HG03039 (cell line): ENCODE data around the gene TXN2.
"Not testable (repeated sequence)": the region's sequence is repeated elsewhere in the genome, so short reads cannot be mapped to it uniquely, and the experiment has no call there.

ENCODE experiments used
- ATAC-seq: cut with Tn5 transposase; IDR thresholded peaks from one replicate; pipeline ENCODE4 v1.9.1; 2021; ENCODE audit warnings: mild to moderate bottlenecking, moderate library complexity; ENCODE audit not compliant: unreplicated experiment

The TXN2 gene

DNA sequence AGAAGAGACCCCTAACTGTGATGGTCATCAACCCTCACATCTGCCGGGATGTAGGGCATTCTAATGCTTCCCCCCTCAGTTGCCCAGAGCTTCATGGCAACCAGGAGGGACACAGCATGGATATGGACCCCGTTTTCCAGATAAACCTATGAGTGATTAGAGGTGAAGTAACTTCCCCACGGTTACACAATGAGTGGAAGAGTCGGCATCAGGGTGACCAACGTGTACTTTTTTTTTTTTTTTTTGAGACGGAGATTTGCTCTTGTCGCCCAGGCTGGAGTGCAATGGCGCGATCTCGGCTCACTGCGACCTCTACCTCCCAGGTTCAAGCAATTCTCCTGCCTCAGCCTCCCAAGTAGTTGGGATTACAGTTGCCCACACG lies 25.0 kb downstream of the TXN2 start:
- ATAC-seq = no peak

DNA sequence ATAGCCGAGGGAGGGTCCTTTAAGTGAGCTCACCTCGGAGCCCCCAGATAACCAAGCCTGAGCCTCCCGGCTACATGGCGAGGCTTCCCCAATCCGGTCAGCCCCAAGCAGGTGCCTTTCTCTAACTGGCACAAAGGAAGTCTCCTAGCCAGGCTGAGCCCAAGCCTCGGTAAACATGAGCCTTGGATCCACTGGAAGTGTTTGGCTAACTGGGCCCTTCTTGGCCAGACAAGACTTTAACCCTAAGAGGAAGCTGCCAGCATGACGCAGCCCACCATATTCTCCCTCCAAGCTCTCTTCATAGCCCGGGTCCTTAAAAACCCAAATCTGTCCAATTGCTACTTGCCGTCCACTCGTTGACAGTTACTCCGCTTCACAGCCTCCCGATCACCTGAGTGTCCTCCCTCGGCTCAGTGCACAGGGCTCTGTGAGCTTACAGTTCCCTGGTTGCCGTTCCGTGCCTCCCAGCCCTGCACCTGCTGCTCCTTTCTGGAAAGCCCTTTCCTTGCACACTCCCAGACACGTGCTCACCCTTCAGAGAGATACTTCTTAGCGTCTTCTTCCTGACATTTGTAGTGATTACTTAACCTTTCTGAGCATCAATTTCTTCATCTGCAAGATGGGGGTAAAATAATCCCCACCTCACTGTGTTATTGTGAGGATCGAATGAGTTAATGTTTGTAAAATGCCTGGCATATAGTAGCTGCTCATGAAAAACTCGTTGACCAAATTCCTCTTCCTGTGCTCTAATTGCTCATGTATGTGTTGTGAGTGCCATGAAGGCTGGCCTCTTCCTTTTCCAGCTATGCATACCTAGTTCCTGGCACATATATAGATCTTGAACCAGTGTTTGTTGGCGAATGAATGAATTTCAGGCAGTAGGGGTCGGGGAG lies 25.6 kb downstream of the TXN2 start:
- no peak for ATAC-seq

DNA sequence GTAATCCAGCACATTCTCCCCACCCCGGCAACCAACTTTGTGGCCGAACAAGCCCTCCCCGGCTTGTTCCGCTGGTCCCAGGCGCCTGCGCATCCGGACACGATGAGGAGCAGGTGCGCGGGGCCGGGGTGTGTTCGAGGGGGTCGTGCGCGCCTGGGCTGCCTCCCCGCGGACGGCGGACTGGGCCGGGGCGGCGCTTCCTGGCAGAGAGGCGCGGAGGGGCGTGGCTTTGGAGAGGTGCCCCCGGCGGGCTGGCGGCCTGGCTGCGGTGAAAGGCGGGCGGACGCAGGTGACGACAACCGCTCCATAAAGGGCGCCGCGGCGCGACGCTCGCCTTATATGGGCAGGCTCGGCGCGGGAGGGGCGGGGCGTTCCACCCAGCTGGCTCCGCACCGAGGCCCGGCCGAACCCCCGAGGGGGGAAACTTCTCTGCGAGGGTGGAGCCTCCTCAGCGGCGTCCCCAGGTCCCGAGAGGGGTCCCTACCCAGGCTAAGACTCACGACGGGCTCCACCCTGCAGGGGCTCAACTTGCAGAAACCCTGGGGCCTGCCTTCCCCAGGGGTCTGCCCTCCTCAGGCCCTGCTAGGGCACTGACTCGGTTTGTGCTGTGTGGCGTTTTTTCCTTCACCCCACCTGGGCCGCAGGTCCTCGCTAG lies 26.4 kb downstream of the TXN2 start:
- peak; percentile 71 for ATAC-seq

DNA sequence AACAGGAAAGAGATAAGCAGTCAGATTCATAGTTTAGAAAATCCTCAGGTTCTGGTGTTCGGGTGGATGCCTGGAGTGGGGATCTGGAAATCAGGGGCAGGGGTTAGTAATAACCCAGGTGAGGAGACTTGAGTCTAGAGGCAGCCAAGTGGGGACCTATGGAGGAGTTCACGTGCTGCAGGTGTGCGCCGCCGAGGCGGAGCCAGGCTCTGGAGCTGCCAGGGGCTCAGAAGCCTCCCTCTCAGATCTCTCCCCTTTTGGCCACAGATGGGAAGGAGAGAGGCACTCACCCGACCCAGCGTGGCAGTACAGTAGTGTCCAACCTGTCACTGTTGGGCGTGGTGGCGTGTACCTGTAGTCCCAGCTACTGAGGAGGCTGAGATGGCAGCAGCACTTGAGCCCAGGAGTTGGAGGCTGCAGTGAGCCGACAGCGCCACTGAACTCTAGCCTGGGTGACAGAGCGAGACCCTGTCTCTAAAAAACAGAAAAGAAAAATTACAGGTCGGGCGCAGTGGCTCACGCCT lies 27.5 kb downstream of the TXN2 start:
- no peak for ATAC-seq

DNA sequence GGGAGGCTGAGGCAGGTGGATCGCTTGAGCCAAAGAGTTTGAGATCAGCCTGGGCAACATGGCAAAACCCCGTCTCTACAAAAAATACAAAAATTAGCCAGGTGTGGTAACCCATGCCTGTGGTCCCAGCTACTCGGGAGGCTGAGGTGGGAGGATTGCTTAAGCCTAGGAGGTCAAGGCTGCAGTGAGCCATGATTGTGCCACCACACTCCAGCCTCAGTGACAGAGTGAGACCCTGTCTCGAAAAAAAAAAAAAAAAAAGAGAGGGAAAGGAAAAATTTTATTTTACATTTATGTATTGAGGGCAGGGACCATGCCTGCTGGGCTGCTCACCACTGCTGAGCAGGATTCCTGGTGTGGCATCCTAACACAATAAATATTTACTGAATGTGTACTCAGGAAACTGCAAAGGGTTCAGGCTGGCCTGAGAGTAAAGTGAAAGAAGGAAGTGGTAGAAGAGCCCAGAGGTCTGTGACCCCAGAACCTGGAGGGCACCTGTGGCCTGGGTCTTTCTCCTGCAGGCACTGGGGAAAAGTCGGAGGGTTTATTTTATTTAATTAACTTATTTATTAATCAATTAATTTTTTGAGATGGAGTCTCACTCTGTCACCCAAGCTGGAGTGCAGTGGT lies 28.3 kb downstream of the TXN2 start:
- ATAC-seq = not testable (repeated sequence)

DNA sequence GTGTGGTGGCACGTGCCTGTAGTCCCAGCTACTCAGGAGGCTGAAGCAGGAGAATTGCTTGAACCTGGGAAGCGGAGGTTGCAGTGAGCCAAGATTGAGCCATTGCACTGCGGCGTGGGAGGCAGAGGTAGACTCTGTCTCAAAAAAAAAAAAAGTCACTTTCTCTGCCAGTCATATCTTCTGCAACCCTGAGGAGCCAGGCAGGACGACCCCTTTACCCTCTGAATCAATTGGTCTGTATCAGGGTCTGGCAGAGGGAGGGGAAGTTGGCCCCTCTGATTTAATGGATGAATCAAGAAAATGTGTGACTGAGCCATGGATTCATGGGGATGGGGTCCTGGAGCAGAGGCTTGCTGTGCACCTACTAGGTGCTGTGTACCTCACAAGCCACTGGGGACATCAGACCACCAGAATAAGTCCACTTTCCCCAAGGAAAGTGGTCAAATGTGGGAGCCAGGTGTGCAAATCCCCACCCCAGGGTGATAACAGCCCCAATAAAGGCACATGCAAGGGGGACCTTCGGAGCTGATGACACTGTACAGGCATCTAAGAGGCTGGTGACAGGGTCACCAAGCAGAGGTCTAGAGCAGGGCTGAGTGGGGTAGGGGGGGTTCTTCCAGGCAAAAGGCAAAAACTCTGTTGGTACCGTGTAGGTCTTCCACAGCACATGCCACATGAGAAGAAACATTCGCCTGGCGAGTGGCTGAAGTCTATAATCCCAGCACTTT lies 29.0 kb downstream of the TXN2 start:
- no peak for ATAC-seq

DNA sequence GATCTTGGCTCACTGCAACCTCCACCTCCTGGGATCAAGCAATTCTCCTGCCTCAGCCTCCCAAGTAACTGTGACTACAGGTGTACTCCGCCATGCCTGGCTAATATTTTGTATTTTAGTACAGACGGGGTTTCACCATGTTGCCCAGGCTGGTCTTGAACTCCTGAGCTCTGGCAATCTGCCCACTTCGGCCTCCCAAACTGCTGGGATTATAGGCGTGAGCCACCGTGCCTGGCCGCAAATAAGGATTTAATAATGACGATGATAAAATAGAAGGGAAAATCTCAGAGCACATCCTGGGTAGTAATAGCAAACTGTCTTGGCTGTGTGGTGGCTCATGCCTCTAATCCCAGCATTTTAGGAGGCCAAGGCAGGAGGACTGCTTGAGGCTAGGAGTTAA lies 30.5 kb downstream of the TXN2 start:
- ATAC-seq = not testable (repeated sequence)

DNA sequence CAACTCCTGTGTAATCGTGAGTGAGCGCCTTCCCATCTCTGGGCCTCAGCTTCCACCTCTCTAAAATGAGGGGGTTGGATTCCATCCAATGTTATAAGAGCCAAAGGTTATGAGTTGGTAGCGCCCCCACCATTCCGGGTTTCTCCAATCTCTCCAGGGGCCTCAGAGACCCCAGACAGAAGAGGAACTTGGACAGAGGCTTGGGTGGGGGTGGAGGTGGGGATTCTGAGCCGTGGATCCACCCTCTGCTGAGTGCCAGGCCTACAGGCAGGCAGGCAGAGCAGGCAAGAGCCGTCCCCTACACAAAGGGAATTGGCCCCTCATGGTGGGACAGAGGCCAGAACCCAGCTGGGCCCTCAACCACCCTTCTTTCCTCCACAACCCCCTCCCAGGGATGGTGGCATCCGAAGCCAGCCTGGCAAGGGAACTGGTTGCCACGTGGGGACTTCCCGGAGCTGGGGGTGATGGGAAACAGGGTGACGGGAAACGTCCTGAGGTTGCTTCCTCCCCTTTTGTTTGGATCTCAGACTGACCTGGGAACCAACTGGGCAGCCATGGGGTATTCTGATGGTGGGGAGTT lies 31.8 kb downstream of the TXN2 start:
- no peak for ATAC-seq

DNA sequence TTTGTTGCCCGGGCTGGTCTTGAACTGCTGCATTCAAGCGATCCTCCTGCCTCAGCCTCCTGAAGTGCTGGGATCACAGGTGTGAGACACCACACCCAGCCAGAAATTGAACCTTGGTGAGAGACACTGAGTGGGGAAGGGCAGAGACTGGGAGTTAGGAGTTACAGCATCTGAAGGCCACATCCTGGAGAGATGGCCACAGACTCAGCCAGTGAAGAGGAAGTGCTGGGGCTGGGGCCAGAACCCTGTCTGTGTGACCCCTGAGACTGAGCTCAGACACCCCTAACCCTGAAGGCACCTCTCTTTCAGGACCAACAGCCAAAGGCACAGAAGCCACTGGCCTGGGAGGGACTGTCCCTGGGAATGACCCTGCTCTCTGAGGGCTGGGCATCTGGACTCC lies 33.8 kb downstream of the TXN2 start:
- no peak for ATAC-seq

DNA sequence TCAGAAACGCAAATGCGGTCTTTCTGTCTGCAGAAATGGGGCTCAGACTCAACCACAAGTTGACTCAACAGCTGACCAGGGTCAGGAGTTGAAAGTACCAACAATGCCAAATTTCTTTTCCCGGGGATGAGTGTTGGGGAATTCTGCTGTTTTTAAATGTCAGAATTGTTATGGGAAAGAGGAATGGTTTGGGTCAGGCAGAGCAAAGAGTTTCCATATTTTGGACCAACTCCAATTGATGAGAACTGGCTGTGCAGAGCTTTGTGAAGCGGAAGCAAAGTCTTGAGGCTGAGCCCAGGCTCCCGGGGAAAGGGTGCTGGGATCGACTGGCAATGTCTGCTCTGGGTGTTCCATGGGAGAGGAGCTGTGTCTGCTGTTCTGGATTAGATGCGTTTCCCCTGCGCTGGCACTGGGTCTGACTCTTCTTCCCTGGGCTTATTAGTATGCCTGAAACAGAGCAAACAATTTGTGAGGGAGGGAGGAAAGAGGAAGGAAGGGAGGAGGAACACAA lies 36.2 kb downstream of the TXN2 start:
- no peak for ATAC-seq

DNA sequence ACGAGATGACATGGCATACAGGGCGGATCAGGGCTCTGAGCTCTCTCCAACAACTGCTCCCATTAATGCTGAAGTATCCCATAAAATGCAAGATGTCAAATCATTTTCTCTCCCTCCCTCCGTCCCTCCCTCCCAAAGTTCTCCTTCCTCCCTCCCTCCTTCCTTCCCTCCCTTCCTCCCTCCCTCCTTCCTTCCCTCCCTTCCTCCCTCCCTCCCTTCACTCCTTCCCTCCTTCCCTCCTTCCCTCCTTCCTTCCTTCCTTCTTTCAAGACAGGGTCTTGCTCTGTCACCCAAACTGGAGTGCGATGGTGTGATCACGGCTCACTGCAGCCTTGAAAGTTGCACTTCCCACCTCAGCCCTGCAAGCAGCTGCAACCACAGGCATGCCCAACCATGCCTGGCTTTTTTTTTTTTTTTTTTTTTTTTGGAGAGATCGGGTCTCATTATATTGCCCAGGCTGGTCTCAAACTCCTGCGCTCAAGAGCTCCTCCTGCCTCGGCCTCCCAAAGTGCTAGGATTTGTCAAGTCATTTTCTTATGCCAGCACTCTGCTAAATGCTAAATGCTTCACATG lies 38.2 kb downstream of the TXN2 start:
- ATAC-seq = no peak

DNA sequence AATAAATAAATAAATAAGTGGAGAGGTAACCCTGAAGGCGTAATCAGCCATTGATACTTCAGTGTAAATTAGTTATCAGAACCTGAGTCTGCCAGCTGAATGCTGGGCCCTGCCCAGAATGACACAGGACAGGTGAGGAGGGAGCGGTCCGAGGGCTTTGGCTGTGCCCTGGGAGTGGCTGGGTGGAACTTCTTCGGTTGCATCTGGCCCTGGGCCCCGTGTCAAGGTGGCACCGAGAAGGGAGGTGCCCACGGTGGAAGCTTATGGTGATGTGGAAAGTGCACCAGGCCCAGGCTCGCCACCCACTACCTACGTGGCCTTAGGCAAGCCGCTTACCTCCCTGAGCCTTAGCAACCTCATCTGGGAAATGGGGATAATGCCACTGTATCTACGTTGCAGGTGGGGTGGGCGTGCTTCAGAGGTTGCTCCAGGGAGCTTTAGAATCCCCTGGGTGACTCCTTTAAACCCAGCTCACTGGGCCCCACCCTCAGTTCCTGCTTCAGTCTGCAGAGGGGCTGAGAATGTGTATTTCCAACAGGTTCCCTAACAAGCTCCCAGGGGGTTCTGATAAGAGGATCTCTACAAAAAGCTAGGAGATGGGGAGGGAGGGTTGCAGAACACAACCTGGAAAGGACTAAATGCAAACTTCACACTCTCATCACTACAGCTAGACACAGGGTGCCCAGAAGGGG lies 38.8 kb downstream of the TXN2 start:
- no peak for ATAC-seq

DNA sequence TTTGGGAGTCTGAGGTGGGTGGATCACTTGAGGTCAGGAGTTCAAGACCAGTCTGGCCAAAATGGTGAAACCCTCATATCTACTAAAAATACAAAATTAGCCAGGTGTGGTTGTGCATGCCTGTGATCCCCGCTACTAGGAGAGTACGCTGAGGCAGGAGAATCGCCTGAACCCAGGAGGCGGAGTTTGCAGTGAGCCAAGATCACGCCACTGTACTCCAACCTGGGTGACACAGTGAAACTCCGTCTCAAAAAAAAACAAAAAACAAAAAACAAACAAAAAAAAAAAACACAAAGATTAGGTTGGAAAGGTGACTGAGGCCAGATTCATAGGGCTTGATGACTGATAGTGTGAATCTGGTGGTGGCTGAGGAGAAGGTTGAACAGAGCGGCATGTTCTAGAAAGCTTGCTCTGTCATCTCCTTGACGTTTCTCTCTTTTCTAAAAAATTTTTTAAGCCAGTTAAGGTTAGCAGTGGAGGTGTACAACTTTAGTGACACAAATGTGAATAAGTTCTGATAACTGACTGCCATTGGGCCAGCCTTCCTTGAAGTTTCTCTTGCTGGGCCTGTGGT lies 40.9 kb downstream of the TXN2 start:
- no peak for ATAC-seq

DNA sequence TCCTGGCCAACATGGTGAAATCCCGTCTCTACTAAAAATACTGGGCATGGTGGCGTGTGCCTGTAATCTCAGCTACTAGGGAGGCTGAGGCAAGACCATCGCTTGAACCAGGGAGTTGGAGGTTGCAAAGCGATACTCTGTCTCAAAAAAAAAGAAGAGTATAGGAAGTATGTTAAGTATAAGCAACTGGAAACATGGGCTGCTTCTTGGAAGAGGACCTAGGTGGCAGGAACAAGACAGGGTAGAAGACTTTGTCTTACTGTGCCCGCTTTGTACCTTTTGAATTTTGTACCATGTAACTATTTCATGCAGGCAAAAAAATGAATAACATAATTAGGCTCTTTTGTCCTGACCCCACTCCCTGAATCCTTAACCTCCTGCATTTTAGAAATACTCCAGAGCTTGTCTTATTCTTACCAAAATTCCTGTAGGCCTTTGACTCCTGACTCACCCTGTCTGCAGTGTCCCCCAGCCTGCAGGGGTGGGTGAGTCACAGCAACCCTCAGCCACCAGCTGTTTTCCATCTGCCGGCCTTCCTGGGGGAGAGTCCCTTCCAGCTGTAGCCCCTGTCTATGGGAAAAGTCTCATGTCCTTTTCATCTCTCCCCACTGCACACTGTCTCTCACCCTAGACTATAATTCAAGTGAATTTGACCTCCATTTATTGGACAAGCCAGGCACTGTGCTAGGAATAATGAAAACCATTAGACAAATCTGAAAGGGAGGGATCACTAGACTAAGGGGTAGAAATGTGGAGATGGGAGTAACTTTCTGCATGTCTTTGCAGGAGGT lies 41.8 kb downstream of the TXN2 start:
- no peak for ATAC-seq

DNA sequence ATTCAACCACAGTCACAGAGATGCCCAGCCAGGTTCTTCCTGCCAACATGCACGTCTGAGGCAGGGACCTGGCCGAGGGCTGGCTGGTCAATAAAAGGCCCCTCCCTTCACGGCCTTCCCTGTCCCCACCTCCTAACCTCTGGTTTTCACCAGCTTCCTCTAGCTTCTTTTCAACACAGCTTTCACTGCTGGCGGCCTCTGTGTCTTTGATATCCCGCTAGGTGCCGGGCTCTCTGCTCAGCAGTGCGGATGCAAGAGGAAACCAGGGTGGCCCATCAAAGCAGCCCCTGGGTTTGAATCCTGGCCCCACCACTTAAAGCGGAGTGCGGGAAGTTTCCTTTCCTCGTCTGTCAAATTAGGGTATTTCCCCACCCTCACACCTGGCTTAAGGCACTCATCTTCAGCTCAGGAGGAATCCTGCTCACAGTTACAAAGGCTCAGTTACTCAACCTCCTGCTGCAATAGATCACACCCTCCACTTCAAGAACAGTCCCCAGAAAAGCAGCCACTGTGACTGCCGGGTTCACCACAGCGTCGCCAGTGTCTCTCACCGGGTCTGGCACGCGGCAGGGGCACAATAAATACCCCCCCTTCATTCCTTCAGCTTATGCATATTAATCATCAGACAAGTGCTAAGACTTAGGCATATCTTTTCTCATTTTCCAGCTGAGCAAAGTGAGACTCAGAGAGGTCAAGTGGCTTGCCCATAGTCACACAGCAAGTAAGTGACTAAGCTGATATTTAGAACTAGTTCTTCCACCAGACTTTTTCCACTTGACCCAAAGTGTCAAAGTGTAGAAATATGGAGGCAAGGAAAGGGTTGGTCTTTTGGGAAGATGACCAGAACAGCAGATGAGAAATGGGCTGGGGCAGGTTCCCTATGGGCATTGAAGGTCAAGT lies 45.7 kb downstream of the TXN2 start:
- no peak for ATAC-seq

DNA sequence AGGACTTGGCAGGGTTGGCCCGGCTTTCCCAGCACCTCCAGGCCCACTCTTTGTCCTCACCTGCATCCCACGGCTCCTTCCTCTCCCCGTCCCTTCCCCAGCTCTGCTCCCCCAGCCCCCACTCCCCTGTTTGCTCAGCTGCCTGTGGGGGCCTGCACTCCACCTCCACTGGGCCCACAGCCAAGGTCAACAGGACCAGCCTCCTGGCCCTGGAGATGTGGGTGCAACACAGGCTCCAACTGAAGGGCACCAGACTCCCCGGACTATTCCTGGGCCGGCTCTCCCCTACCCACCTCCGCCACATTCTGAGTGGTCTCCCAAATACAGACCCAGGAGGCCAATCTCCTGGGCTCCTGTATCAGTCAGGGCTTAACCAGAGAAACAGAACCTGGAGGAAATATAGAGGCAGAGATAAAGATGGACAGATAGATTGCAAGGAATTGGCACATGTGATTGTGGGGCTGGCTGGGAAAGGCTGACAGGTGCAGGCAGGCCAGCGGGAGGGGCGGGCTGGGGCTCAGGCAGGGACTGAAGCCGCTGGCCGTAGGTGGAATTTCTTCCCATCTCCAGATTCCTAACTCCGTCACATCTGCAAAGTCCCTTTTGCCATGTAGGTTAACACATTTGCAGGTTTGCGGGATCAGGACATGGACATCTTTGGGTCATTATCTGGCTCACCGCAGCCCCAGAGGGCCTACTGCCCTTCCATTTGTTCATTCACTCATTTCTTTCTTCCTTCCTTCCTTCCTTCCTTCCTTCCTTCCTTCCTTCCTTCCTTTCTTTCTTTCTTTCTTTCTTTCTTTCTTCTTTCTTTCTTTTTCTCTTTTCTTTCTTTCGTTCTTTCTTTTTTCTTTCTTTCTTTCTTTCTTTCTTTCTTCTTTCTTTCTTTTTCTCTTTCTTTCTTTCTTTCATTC lies 47.9 kb downstream of the TXN2 start:
- ATAC-seq = no peak
